ENCODE measurements around the gene SKOR1. TPM values are rescaled to one million over a fixed set of nuclear protein-coding genes. Genes with fewer than 3 reads are reported as not detected.

SKOR1 gene
- polyA plus RNA-seq, 1 donor = 0.47 TPM

DNA sequence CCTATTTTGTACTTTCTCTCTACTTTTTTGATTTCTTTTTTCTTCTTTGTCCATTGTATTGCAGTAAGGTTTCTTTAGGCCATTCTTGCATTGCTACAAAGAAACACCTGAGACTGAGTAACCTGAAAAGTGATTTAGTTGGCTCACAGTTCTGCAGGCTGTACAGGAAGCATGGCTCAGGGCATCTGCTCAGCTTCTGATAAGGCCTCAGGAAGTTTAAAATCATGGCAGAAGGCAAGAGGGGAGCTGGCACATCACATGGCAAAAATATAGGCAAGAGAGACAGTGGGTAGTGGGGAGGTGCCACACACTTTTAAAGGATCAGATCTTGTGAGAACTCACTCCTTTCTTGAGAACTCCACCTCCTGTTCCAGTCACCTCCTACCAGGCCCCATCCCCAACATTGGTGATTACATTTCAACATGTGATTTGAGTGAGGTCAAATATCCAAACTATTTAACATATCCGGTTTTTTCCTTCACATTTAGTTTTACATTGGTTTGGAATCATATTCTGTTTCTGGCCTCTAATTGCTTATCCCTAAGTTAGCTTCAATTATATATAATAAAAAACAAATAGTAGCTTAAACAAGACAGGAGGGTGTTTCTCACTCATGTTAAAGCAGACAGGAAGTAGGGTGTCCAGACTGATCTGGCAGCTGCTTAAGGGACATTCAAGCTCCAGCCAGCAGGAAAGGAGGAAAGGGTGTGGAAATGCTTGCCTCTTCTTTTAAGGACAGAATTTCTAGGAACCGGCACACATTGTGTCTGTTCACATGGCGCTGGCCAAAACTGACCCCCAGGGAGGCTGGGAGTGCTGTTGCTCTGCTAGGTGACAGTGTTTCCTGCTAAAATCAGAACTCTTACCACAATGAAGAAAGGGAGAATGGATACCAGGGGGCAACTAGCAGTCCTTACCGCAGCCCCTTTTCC lies 28.8 kb upstream of the SKOR1 start:
- DNase-seq (ENCODE audit: low read depth) = no peak

DNA sequence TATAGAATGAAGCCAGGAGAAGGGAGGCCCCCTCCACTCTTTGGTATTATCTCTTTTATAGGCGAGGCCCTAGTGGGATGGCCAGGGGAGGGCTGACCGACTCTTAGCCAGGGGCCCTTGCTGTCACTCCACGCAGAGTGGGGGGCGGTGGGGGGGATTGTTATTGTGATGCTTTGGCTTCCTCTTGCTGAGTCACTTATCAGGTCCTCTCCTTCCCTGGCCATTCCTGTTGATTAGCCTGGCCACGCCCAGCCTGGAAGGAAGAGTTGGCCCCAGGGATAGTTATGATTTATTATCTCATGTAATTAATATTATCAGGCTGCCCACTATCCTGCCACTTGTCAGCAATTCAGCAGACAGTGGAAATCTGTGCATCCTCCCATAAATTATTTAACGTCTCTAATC lies 25.5 kb upstream of the SKOR1 start:
- DNase-seq (ENCODE audit: low read depth) = no peak

DNA sequence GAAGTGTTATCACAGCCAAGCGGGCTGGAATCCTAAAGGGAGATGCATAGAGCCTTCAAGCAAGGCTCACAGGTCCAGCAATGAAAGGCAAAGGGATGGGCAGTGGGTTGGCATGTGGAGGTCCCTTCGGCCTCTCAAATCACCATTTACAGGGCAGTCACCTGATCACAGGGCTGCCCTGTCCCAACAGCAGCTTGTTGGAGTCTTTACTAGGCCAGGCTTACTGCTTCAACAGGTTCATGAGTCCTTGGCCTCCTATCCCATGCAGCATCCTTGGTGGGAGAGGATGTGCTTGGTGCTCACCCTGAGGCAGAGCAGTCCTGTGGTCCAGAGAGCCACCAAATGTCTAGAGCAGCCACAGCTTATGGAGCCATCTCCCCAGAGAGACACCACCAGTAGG lies 24.2 kb upstream of the SKOR1 start:
- DNase-seq (ENCODE audit: low read depth) = no peak

DNA sequence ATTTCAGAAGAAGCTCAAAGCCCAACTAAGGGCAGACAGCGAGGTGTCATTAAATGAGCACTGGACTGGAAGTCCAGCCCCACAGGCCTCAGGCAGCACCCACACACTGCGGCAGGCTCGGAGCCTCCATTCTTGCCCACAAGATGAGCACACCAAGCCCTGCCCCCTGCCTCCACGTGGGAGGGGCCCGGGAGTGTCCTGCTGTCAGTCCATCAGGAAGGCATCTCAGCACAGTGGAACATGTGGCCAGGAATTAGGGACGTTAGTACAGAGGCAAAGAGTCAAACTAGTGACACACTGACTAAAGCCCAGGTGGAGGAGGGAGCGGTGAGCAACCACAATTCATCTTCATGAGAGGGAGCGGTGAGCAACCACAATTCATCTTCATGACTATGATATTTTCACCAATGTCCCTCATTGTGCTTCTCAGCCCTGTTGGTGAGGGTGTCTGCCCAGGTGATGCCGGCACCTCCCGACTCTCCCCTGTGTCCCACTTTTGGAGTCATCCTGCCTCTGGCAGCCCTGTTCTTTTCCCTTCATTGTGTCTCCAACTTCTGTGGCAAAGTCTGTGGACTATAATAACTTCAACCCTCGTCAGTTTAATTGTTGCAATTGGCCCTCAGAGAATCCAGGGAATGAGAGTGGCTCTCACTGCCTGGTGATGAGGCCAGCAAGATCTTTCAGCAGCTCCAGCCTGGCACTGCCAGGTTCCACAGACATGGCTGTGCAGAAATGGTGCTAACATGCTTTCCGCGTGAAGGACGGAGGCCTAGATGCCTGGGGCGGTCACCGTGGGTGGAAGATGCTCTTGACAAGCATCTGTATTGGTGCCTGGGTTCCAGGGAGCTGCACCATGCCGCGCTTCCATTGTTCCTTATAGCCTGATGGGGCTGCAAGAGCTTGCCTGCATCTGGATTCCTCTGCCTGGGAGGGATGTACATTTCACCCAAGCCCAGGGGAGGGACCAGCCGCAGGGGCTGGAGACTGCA lies 23.1 kb upstream of the SKOR1 start:
- DNase-seq (ENCODE audit: low read depth) = no peak

DNA sequence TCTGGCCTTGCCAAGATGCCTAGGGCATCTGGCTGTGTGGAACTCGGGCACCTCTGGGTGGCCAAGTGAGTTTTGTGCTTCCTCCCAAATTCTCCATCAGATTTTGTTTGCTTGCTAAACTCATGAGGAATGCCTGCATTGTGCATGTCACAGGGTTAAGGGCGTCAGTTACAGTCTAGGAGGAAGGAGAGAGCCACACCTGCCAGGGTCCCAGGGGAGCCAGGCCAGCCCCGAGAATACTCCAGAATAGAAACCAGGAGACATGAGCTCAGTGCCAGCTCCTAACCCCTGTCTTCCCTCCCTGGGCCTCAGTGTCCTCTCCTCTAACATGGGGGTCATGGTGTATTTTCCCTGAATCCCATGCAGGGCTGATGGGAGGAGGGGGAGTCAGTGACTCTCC lies 22.0 kb upstream of the SKOR1 start:
- DNase-seq (ENCODE audit: low read depth) = no peak

DNA sequence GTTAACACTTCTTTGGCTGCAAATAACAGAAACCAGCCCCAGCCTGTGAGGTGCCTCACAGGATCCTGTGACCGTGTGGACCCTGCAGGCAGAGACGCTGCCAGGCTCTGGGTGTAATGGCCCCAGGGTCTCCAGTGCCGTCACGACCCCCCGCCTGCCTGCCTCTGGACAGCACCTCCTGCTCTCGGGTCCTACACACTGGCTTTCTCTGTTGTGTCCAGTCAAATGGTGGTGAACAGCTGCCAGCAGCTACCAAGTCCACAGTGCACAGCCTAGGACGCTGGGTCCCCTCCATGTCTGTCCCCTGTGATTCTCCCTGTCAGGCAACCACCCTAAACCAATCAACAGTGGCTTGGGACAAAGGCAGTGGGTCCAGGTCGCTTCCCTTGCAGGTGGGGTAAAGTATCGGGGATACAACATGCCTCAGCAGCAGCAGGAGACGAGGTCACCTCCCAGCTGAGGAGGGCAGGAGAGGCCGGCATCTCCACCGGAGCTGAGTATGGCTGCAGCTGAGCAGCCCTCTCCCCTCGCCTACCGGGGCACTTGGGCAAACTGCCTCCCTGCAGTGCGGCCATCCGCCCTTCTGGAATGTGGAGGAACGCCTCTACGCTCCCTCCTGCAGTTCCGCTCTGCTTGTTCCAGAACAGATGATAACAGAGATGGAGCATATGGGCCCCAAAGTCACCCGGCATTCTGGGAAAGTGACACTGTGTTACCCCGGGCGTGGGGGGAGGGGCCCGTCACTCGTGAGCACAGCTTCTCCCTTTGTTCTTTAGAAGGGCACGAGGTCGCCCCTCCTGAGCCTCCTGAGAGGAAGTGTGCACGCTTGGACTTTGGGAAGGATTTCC lies 21.1 kb upstream of the SKOR1 start:
- no peak for DNase-seq (ENCODE audit: low read depth)

DNA sequence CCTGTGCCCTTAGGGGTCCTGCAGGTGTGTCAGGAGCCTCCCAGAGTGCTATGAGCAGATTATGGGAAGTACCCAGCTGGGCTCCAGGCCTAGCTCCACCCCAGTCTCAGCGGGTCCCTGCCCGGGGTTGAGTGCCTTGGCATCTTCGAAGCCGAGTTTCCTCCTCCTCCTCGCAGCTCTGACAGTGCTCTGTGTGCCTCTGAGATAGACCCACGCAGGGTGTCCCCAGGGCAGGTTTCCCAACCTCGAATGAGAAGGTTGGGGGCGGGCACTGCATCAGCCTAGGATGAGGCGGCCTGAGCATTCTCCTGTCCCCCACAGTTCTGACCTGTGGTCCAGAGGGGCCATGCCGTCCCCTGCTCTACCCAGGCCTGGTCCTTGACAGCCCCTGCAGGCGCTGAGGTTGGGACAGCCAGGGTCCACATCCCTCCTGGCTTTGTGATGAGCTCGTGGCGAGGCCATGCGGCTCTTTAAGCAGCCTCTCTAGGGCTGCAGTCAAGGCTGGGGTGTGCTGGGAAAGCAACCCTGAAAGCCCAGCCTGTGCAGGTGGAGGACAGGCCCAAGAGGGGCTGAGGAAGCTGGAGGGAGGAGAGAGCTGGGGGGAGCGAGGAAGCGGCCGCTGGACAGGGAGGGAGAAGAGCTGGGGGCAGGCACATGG lies 20.2 kb upstream of the SKOR1 start:
- DNase-seq (ENCODE audit: low read depth) = no peak

DNA sequence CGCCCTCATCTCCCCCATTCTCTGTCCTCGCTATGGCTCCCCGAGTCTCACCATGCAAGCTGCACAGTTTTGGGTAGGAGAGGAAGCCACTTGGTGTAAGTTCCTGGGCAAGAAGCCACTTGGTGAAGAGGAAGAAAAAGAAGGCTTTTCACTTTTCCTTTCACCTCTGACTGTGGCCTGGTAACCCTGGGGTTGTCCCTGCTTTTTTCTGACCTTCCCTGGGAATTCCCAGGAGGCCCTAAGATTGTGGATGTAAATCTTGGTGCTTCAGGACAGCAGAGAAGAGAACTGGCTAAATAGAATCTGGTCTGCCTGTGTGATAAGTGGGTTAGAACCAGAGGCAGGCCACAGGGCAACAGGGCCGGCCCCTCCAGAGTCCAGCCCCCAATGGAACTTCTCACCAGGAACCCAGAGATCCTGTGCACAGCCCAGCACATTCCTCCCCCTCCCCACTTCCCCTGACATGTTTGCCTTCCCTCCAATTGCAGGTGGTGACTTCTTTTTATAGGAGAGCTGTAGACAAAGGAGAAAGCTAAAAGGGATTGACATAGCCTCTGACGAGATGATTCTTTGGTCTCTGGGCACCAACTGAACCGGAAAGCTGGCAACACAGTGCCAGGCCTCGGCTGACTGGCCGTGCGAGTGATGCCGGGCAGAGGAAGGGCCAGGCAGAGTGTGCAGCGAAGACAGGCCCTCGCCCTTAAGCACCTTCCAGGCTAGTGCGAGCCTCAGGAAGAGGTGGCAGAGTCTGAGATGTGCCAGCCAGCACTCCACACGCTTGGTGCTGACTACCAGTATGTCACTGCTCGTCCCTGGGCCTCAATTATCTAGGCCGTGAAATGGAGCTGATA lies 19.4 kb upstream of the SKOR1 start:
- DNase-seq (ENCODE audit: low read depth) = no peak

DNA sequence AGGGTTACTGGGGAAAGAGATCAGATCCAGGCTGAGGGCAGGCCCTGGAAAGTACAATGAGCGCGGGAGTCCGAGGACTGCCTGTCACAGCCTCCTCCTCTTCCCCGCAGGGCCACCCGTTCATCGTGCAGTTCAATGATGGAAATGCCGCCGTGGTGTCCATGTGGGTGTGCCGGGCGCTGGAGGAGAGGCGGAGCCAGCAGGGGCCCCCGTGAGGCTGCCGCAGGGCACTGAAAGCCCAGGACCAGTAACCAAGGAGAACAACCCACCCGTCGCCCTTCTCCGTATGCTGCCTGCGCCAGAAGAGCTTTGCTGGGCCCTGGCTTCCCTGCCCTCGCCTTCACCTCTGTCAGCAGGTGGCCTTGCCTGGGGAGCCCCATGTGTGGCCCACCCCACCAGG lies 18.8 kb upstream of the SKOR1 start:
- no peak for DNase-seq (ENCODE audit: low read depth)

DNA sequence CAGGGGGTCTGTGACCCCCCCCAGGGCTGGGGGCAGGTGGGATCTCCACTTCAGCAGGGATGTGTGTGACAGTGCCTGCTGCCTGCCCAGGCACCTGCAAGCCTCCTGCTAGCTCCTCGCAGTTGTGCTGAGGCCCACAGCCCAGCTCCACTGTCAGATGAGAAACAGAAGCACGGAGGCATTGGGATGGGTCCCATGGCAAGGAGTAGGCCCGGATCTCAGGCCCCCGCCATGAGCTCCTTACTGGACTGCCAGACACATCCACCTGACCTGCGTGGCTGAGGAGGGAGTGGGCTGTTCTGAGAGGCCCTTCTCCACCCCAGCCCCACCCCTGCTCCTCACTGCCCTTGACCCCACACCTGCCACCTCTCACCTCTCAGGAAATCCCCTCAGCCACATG lies 18.2 kb upstream of the SKOR1 start:
- DNase-seq (ENCODE audit: low read depth) = no peak

DNA sequence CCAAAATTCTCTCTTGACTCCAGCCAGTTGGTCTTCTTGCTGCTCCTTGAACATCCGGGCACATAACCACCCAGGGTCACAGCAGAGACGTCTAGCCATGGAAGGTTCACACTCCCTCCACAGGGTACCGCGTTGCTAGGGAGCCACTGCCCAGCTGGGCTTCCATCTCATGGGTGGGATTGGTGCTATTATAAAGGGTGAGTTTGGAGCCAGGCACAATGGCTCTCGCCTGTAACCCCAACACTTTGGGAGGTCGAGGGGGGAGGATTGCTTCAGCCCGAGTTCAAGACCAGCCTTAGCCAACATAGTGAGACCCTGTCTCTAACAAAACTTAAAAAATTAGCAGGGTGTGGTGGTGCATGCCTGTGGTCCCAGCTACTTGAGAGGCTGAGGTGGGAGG lies 17.5 kb upstream of the SKOR1 start:
- no peak for DNase-seq (ENCODE audit: low read depth)

DNA sequence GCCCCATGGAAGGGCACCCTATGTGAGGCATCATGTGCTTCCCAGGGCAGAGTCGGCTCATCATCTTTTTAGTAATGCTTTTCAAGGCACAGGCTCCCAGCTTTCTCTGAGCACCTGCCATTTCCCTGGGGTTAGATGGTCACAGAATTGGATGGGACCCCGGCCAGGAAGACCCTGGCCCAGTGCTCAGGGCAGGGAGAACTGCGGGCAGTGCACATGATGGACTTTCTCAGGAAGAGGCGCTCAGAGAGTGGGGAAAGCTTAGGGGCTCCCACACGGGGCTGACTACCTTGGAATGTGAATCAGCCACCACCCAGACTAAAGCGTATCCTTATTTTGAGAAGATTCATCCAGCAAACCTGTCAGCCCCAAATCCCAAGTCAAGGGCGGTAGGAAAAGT lies 16.5 kb upstream of the SKOR1 start:
- no peak for DNase-seq (ENCODE audit: low read depth)

DNA sequence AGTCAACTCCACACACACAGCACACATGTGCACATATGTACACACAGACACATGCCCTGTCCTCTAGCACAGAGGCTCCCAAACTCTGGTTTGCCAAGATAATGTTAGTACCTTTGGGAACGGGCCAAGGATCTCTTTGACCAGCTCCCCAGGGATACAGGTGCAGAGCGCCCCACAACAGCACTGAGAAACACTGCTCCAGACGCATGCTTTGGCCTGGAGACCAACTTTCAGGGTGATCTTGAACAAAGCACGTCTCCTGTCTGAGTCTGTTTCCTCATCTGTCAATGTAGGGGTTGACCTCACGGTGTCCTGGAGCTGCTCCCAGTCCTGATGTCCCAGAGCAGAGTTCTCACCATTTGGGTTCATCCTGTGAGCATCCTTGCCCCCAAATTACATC lies 15.9 kb upstream of the SKOR1 start:
- DNase-seq (ENCODE audit: low read depth) = no peak

DNA sequence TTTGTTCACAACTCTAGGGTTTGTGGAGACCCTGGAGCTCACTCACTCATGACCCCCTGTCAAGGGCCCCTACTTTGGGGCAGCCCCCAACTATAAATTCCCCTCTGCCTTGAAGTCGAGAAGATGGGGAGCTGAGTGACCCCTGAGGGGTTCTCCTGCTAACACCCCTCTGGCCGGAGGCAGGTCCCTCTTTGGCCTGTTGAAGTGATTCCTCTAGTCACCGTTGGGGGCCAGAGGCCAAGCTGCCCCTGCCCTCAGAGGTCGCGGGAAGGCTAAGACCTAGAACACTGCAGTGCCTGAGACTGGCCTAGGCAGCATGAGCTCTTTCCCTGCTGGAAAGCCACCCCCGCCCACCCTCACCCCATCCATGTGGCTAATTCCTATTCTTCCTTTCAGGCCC lies 15.4 kb upstream of the SKOR1 start:
- DNase-seq (ENCODE audit: low read depth) = no peak

DNA sequence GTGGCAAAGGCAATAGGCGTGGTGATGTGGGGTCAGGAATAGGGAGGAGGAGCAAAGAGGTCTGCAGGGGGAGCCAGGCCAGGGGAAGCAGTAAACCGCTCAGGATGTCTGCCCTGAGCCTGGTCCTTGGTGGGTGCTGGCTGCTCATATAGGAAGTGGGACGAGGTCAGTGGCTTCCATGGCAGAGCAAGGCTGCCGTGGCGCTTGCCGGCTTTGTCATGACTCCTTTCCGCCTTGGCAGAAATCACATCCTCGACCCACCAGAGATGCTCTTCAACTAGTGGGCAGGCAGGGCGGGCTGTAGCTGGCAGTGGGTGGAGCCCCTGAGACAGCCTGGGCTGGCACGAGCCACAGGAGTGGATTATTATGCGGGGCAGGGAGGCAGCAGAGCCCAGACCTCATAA lies 13.1 kb upstream of the SKOR1 start:
- DNase-seq (ENCODE audit: low read depth) = no peak

DNA sequence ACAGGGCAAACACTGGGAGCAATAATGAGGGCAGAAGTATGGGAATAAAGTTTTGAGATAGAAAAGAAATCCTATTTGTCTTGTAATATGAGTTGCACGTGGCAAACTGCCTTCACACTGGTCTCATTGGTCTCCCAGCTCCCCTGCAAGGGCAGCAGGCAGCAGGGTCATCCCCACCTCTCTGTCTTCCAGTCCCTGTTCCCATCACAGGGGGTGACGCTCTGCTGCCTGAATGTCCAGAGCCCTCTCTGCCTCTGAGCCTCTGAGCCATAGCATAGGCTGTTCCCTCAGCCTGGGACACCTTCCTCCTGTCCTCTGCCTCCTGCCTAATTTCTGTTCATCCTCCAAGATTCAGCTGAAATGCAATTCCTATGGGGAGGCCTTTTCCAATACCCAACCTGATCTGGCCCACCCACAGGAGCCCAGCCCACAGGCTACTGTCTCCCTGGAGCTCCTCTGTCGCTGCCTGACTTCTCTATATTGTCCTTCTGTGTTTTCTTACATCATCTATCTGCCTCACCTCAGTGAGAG lies 12.1 kb upstream of the SKOR1 start:
- DNase-seq (ENCODE audit: low read depth) = no peak

DNA sequence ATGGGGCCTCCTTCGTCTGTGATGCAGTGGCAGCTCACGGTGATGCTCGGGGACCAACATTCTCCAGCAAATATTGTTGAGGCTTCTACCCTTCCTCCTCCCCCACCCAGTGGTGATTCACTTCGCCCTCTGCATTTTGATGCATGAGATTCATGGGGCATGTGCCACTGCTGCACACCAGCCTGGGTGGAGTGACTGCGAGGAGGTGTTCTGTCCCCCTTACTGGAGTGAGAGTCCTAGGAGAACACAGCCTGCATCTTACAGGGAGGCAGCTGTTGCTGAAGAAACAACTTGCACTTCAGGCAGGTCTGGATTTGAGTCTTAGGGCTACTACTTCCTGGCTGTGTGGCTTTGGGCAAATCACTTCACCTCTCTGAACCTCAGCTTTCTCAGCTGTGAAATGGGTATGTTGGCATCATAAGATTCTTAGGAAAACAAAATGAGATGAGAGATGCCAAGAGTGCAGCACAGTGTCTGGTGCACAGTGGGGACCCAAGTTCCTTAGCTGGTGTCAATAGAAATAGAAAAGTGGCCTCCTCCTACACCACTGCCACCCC lies 10.2 kb upstream of the SKOR1 start:
- no peak for DNase-seq (ENCODE audit: low read depth)

DNA sequence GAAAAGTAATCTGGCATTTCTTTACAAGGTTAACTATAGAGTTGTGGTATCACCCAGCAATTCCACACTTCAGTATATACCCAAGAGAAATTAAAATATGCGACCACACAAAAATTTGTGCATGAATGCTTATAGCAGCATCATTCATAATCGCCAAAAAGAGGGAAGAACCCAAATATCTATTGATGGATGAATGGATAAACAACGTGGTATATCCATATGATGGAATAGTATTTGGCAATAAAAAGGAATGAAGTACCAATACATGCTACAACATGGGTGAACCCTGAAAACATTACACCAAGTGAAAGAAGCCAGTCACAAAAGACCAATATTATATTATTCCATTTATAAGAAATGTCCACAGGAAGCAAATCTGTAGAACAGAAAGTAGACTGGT lies 8.6 kb upstream of the SKOR1 start:
- DNase-seq (ENCODE audit: low read depth) = no peak

DNA sequence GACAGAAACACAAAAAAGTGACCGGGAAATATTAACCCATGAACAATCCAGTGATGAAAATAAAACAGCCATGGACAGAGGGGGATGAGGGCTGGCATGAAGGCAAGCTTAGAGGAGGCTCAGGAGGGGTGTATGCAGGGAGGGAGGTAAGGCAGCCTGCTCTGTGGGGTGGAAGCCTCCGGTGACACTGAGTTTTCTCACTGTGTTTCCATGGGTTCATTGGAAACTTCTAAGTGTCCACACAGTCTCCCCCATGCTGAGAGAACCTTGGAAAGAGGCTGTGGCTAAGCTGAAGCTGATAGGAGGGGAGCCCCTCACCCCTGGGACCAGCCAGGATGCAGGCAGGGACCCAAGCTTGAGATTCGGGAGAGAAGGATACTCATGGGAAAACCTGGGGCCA lies 6.8 kb upstream of the SKOR1 start:
- no peak for DNase-seq (ENCODE audit: low read depth)

DNA sequence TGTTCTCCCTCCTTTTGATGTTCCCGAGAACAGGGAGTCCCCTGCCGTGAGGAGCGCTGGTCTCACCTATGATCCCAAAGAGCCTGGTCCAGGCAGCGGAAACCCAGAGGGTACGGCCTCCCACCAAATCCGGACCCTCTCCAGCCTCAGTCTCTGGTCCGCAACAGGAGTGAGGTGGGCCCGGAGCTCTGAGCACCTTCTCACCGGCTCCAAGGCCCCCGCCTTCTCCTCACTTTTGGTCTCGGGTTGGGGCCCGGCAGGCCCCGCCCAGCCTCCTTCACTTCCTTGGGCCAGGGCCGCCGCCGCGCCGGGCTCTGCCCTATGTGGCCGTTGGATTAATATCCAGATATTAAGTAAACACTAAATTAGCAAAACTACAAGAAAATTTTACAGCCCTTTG lies 5.7 kb upstream of the SKOR1 start:
- no peak for DNase-seq (ENCODE audit: low read depth)
